ENCODE data around the gene NEDD9.

Gene NEDD9

DNA sequence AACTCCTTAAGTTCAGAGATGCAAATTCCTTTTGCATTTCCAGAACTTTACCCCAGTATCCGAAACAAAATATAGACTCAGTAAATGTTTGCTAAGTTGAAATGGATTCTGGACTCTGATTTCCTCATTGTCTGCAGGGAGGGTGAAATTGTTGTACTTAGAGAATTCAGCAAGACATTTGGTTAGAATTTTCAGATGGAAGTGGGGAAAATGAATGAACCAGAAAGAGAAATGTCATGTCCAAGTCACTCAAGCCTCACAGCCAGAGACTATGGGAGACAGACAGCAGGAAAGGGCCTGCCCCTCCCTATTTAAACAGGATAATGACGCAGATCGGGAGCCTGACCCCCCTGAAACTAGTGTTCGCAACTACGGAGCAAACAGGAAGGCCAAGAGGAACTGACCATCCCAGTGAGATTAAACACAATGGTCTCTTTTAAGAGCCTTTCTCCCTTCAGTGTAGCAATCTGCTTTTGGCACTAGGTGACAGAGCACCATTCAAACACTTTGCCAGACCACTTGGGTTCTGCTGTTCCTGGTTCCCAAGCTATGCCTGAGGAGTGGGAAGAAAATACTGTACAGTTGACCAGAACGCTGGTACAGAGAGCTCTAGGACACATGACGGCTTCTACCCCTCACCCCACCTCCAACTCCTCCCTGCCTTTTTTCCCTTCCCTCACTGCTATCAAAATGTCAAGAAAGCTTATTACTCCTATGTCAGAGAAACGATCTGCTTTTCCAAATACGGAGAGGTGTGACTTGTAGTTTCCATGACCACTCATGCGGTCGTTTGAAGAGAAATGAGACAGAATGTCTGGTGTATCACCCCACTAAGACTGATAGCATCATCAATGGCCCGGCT is 13.7 kb downstream of the NEDD9 start:
- TF ChIP-seq, protein P1, sequence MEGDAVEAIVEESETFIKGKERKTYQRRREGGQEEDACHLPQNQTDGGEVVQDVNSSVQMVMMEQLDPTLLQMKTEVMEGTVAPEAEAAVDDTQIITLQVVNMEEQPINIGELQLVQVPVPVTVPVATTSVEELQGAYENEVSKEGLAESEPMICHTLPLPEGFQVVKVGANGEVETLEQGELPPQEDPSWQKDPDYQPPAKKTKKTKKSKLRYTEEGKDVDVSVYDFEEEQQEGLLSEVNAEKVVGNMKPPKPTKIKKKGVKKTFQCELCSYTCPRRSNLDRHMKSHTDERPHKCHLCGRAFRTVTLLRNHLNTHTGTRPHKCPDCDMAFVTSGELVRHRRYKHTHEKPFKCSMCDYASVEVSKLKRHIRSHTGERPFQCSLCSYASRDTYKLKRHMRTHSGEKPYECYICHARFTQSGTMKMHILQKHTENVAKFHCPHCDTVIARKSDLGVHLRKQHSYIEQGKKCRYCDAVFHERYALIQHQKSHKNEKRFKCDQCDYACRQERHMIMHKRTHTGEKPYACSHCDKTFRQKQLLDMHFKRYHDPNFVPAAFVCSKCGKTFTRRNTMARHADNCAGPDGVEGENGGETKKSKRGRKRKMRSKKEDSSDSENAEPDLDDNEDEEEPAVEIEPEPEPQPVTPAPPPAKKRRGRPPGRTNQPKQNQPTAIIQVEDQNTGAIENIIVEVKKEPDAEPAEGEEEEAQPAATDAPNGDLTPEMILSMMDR (IDR thresholded peaks at IDR 0.05; ENCODE audit: low read depth, low read length) = no peak
- peak; percentile 79 to 89 for DNase-seq (ENCODE audit: low read depth in 2 of 2)
- H3K4me3 ChIP-seq (replicated peaks in 1 of 2; ENCODE audit: low read depth in 2 of 2, low read length in 2 of 2) = no peak overlapping the region

DNA sequence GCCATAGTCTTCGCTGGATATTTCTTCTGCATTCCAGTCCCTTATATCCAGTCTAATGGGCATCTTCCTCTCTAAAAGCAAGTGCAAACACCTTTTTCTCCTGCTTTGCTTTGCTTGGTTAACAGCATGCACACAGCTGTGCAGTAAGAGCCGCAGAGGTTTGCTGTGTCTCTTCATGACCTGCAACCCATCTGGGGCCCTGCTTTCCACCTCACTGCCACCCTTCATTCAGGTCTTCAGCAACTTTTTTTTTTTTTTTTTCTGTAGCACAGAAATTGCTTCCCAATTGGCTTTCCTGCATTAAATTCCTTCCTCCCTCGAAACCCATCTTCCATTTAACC is 14.4 kb downstream of the NEDD9 start:
- TF ChIP-seq, protein P1 (IDR thresholded peaks at IDR 0.05; ENCODE audit: low read depth, low read length) = no peak
- peak in 1 of 2 donors; percentile 21 for DNase-seq (ENCODE audit: low read depth in 2 of 2)
- H3K4me3 ChIP-seq (replicated peaks in 1 of 2; ENCODE audit: low read depth in 2 of 2, low read length in 2 of 2) = no peak overlapping the region

DNA sequence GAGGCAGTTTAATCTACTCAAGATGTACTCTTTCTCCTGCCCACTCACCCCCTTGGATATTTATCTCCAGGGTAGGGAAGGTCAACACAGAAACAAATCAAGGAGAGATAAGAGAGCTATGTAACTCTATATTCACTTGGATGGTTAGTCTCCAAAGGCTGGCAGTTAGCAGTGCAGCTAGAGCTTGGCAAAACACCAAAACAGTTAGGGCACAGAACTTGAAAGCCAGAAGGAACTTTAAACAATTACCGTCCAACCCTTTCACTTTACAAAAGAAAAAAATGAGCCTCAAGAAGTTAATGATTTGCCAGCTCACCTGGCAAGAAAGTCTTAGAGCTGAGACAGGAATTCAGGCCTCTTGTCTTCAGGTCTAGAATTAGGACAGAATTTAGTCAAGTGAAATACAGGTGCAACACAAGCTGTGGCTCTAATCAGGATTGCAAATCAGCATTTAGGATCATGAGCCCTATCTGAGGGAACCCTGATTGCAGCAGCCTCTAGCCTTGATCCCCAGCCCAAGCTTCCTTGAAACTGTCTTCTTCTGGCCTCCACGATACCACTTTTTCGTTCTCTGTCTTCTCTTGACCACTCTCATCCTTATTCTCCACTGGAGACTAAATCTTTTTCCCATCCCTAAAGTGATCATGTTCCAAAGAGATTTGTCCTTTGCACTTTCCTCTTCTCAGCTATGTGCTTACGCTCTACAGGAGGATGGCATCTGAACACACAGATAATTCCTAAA is 14.9 kb downstream of the NEDD9 start:
- TF ChIP-seq, protein P1 (IDR thresholded peaks at IDR 0.05; ENCODE audit: low read depth, low read length) = no peak
- peak in 1 of 2 donors; percentile 20 for DNase-seq (ENCODE audit: low read depth in 2 of 2)
- H3K4me3 ChIP-seq (replicated peaks in 1 of 2; ENCODE audit: low read depth in 2 of 2, low read length in 2 of 2) = no peak overlapping the region

DNA sequence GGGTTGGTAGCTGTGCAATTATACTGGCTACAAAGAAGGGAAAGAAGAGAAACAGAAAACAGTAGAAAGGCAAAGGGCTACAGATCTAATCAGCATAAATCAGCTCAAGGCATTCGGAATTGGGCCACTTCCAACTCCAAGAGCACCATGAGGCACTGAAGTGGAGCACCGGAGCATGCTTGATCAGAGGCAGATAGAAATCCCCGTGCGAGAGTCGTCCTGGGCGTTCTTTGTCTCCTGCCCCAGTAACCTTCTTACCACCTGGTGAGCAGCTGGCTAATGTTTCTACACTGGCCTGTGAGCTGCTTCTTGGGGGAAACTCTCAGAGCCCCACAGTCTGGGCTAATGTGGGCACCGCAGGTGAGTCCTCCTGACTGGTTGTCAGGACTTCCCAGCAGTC is 16.7 kb downstream of the NEDD9 start:
- no peak overlapping the region for H3K4me3 ChIP-seq (replicated peaks in 1 of 2; ENCODE audit: low read depth in 2 of 2, low read length in 2 of 2)
- DNase-seq (ENCODE audit: low read depth in 2 of 2) = peak in 1 of 2 donors; percentile 25
- TF ChIP-seq, protein P1 (IDR thresholded peaks at IDR 0.05; ENCODE audit: low read depth, low read length) = no peak

DNA sequence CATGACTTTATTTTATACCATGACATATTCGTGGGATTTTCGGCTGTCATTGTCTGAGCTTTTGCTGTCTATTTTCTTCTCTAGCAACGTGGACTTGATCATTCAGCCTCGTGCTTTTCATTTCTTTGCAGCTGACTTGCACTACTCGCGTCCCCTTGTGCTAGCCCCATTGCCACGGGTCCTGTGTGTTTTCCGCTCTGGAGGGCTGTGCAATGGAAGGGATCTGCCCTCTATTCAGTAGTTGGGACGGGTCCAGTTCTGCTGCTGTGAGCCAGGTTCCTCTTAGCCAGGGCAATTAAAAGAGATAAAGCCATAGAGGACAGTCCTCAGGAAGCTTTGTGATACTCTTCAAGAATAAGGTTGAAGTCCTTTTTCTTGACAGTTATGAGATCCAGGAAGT is 17.6 kb downstream of the NEDD9 start:
- H3K4me3 ChIP-seq (replicated peaks in 1 of 2; ENCODE audit: low read depth in 2 of 2, low read length in 2 of 2) = no peak overlapping the region
- TF ChIP-seq, protein P1 (IDR thresholded peaks at IDR 0.05; ENCODE audit: low read depth, low read length) = no peak
- DNase-seq (ENCODE audit: low read depth in 2 of 2) = no peak

- H3K4me3 ChIP-seq (replicated peaks in 1 of 2; ENCODE audit: low read depth in 2 of 2, low read length in 2 of 2) = no peak overlapping the region
- TF ChIP-seq, protein P1 (IDR thresholded peaks at IDR 0.05; ENCODE audit: low read depth, low read length) = no peak
- no peak for DNase-seq (ENCODE audit: low read depth in 2 of 2)
Observed at GRCh38 chr6:11214084-11214833, 18.2 kb downstream of the NEDD9 start.
